ENCODE measurements around the gene RASD2.

DNA sequence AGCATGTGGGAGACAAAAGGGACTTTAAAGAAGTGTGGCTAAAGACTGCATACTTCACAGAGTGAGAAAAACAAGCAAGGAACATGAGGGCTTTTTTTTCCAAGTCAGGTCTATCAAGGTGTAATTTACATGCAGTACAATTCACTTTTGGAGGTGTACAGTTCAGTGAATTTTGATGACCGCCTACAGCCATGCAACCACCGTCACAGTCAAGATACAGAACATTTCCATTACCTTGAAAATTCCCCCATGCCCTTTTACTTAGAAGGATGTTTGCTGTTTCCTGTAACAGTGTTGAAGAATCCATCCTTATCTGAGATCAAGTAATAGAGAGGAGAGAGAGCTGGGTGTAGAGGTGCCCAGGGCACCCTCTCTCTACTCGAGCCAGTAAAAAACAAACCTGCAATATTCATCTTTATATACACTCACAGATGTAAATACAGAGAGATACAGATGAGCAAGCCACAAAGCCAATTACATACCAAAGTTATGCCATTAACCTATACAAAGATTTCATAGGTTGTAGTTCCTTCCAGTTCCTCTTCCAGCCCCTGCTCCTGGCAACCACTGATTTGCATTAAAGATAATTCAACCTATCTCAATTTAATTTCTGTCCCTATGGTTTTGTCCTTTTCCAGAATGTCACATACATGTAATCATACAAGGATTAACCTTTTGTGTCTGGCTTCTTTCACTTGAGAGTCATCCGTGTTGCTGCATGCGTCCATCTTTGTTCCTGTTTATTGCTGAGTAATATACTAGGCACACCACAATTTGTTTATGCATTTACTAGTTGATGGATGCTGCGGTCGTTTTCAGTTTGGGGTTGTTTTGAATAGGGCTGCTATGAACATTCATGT, 35.0 kb upstream of the RASD2 start:
- TF ChIP-seq, protein P1, sequence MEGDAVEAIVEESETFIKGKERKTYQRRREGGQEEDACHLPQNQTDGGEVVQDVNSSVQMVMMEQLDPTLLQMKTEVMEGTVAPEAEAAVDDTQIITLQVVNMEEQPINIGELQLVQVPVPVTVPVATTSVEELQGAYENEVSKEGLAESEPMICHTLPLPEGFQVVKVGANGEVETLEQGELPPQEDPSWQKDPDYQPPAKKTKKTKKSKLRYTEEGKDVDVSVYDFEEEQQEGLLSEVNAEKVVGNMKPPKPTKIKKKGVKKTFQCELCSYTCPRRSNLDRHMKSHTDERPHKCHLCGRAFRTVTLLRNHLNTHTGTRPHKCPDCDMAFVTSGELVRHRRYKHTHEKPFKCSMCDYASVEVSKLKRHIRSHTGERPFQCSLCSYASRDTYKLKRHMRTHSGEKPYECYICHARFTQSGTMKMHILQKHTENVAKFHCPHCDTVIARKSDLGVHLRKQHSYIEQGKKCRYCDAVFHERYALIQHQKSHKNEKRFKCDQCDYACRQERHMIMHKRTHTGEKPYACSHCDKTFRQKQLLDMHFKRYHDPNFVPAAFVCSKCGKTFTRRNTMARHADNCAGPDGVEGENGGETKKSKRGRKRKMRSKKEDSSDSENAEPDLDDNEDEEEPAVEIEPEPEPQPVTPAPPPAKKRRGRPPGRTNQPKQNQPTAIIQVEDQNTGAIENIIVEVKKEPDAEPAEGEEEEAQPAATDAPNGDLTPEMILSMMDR (IDR thresholded peaks at IDR 0.05) = no peak
- TF ChIP-seq EP300 (IDR thresholded peaks at IDR 0.05; ENCODE audit: low read depth) = no peak

Measured in transverse colon (tissue), 3 donors.